AG09309 (cell line): ENCODE measurements around the gene METTL25.
A peak's percentile ranks its signal among the peaks of the same experiment; 100 is the strongest.

Experiments
- DNase-seq: peaks from one replicate; pipeline ENCODE4 v3.0.0-alpha.2; 2010; ENCODE audit warnings: low read depth
- H3K4me3 ChIP-seq: 2 replicates; pipeline ENCODE4 v1.5.1; 2011; ENCODE audit warnings: mild to moderate bottlenecking, low read depth, low read length, moderate library complexity; ENCODE audit not compliant: control insufficient read depth
- TF ChIP-seq, protein P1 (sequence below): IDR thresholded peaks from 2 replicates; pipeline ENCODE4 v1.5.1; 2011; ENCODE audit warnings: mild to moderate bottlenecking, low read depth, low read length, inconsistent platforms; ENCODE audit not compliant: insufficient read depth, control insufficient read depth; ENCODE audit errors: missing control alignments

METTL25 gene

DNA sequence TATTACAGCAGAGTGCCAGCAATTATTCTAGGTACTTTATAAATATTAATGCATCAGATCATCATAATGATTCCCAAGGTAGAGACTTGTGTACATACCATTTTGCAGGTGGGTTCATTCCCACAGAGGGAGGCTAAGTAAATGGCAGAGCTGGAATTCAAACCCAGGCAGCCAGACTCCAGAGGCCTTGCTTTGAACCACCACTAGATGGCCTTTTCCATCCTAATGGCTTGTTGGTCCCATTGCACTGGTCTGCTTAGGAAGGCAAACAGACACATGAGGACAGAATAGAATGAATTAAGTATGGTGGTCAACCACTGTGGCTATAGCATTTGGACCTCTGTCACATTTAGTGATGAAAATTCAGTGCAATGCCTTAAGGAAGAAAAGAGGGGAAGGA, 158.7 kb downstream of the METTL25 start:
- H3K4me3 ChIP-seq = no peak overlapping the region
- no peak for DNase-seq
- TF ChIP-seq, protein P1, sequence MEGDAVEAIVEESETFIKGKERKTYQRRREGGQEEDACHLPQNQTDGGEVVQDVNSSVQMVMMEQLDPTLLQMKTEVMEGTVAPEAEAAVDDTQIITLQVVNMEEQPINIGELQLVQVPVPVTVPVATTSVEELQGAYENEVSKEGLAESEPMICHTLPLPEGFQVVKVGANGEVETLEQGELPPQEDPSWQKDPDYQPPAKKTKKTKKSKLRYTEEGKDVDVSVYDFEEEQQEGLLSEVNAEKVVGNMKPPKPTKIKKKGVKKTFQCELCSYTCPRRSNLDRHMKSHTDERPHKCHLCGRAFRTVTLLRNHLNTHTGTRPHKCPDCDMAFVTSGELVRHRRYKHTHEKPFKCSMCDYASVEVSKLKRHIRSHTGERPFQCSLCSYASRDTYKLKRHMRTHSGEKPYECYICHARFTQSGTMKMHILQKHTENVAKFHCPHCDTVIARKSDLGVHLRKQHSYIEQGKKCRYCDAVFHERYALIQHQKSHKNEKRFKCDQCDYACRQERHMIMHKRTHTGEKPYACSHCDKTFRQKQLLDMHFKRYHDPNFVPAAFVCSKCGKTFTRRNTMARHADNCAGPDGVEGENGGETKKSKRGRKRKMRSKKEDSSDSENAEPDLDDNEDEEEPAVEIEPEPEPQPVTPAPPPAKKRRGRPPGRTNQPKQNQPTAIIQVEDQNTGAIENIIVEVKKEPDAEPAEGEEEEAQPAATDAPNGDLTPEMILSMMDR = peak; percentile 52

DNA sequence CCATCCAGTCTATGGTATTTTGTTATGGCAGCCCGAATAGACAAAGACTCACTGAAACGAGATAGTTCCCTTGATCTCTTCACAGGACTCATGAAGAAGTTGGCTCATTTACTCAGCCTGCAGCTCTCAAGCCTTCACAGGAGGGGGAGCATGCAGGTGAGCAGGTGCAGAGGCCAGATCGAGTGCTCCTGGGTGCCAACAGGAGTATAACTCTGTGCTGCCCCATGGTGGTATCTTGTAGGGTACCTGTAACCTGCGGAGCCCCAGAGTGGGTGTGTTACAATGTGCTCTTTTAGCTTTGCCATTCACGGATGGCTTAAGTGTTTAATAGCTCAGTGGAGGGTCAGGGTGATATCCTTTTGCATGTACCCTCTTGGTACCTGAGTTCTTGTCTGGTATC, 159.5 kb downstream of the METTL25 start:
- no peak for DNase-seq
- TF ChIP-seq, protein P1 = no peak
- no peak overlapping the region for H3K4me3 ChIP-seq

DNA sequence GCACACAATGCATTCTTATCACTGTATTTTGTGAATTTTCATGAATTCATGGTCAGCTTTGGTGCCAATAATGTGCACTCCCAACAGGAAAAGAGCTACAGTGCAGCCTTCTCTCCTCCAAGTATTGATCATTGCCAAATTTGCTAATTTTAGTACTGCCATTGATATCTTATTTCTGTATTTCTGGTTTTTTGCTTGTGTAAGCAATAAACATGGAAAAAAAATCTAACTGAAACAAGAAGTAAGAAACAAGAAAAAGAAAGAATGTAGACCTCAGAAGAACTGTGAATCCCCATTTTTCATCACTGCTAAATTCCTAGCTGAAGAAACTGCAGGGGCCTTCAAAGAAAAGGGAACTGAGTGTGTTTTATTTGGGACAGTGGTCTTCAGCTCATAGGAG, 161.2 kb downstream of the METTL25 start:
- TF ChIP-seq, protein P1 = no peak
- no peak for DNase-seq
- no peak overlapping the region for H3K4me3 ChIP-seq

GRCh38 chr12:82522285-82522684, 164.0 kb downstream of the METTL25 start:
- TF ChIP-seq, protein P1 = no peak
- DNase-seq = no peak
- H3K4me3 ChIP-seq = no peak overlapping the region

- TF ChIP-seq, protein P1 = no peak
- no peak overlapping the region for H3K4me3 ChIP-seq
Observed at GRCh38 chr12:82522762-82523161, 164.4 kb downstream of the METTL25 start.

DNA sequence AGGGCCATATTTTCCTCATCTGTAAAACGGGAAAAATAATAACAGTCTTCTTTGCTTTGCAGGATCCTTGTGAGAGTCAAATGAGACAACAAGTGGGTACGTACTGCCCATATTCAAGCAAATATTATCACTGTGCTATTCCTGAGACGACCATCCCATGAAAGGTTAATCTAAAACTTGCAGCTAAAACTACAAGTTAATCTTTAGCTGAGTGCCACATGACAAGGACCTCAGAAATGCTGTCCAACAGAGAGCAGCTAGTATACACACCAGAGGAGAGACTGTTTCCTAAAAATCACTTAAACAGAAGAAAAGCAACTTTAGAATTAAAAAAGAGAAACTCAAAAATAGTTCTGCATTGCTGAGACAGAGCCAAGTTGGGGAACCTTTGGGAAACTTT, 165.7 kb downstream of the METTL25 start:
- TF ChIP-seq, protein P1 = no peak
- no peak for DNase-seq

More at GRCh38 chr12:82522762-82523161, 164.4 kb downstream of the METTL25 start:
- DNase-seq = no peak

DNA sequence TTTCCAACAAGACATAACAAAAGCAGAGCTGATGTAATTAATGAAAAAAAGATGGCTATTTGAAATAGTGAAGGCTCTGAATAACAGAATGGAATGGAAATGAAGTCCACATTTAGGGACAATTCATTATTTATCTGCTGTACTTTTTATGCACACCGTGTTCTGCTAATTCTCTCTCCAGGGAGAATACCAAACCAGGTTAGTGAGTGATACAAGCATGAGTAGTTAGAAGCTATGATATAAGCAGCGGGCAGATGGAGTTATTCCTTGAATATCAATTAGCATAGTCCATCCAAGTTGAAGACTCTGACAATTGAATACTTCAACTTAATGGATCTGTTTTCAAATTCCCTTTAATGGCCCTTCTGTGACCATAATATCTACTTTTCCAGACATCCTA, 166.3 kb downstream of the METTL25 start:
- no peak overlapping the region for H3K4me3 ChIP-seq
- no peak for DNase-seq
- TF ChIP-seq, protein P1 = no peak

More for the DNA sequence above, 165.7 kb downstream of the METTL25 start:
- no peak overlapping the region for H3K4me3 ChIP-seq
